Measurements from ENCODE around the gene CCDC172.

CCDC172 gene, protein sequence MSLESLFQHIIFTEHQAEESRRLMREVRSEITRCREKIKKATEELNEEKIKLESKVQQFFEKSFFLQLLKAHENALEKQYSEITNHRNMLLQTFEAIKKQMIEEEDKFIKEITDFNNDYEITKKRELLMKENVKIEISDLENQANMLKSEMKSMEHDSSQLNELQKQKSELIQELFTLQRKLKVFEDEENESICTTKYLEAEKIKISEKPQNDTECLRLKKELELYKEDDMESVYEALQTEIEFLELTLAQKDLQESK

DNA sequence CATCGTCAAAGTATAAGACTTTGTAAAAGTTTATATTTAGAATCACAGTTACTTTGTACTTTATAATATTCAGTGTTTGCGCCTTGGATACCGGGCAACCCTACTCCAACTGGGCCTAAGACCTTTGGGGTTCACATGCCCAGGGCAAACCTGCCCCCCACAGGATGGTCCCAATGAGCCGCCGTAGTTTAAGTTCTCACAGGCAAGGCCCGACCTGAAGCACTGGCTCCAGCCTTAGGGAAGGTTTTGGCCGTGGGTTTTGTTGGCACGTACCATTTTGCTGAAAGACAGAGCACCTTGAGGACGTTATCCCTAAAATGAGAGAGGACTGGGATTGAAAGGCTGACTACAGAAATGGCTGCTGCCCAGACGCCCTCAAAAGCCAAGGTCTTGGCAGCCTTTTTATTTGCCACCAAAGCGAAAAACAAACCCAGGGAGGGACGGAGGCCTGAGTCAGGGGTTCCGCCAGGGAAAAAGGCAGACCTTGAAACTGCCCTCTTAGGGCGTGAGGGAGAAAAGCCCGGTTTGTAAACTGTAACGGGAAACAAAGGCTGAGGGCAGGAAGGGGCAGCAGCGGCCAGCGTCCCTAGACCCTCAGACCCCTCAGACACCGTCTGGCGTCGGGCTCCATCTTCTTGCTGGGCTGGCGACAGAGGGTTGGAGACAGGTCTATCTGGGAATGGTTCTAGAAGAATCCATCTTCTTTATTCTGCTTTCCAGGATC is at the start of gene CCDC172:
Gene CCDC172, plus strand, starts transcription at position 222 of the 724 bp plus-strand sequence. CDS start 564 bp downstream, outside the sequence.
- no peak for DNase-seq (ENCODE audit: low spot score)

DNA sequence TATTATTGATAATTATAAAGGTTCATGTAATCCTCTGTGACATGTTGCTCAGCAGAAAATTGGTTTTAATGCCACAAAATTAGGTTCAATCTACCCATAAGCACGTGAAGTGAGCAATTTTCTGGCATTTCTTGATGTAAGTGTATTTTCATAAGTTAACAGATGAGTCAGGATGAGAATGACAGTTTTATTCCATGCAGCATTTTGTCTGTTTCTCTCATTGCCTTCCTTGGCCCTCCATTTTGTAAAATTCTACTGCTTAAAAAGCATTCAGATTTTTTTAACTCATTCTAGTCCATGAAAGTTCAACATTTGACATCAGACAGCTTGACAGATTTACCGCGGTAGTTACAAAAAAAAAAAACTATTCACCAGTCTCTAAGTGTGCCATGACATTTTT is 47.3 kb upstream of the CCDC172 start:
- no peak for DNase-seq (ENCODE audit: low spot score)

DNA sequence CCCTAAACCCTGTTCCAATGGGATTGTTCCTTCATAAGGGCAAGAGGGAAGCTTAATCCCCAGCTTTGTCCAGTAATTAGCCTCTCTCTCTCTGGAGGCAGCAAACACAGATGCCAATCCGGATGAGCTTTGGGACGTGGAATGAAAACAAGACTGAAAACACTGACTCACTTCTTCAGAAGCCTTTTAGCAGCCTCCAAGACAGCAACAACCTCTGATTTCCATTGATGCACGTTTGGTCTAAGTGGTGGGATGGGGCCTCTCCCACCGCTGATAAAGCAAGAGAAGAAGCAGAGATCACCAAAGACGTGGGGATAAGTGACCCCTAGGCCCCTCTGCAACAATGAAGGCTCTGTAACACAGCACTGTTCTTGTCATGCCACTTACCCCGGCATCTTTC is 45.4 kb upstream of the CCDC172 start:
- no peak for DNase-seq (ENCODE audit: low spot score)

DNA sequence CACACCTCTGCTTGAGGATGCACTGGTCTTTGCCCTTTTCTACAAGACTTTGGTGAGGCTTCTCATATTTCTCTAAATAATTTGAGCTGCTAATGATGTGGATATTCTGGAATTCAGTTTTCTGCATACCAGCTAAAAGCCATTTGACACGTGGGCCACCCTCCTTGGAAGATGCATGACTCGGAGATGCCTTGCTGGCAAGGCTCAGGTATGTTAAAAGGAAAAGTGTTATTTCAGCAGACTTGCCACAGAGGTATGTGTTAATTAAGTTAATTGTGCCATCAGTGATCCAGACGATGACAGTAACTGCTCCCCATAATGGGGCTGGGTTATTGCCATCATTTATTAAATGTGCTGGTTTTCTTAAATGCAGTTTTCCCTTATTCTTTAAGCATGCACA is 42.5 kb upstream of the CCDC172 start:
- DNase-seq (ENCODE audit: low spot score) = no peak

DNA sequence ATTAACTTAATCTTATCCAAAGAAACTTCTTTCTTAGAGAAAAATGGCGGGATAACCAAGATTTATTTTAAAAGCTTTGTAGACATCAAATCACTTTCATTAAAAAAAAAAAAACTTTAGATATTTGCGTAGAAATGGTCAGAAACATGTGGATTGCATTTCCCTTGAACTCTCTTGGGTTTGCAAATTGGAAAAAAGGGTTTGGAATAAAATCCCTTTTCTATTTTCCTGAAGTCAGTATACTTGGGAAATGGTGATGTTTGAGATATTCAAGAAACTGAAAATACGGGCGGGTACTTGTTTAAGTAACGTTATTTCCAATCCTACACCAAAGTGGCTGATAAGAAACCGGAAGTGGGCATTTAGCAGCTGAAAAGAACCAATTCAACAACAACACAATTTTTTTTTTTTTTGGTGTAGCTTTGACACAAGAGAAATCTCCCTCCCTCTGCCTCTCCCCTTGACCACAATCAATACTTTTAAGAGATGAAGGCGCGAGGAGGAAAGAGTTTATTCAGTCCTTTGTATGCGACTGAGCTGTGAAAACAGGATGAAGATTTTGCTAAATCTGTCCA is 37.5 kb upstream of the CCDC172 start:
- DNase-seq (ENCODE audit: low spot score) = no peak

DNA sequence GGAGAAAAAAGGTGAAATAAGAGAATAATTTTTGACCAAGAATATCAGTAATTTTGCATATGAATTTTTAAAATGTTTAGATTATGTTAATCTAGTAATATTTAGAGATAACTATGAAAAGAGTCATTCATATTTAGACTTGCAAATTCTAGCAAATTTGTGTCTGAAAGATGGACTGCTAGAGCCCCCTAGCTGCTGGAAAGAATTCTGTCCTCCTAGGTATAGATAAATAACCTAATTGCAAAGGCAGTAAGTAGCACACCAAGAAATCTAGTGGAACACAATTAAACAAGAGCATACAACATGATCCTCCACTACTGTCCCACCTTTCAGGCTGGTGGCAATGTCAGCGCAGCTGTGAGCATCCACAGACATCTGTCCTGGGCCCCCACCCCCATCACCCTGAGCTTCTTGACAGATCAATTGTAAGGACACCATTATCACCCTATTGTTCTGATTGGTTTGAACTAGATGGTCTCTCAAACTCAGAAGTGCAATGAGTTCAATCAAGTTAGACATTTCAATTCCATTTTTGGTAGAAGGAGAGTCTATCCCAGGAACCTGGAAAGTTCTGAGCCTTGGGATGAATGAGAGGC is 36.2 kb upstream of the CCDC172 start:
- DNase-seq (ENCODE audit: low spot score) = peak; percentile 62

DNA sequence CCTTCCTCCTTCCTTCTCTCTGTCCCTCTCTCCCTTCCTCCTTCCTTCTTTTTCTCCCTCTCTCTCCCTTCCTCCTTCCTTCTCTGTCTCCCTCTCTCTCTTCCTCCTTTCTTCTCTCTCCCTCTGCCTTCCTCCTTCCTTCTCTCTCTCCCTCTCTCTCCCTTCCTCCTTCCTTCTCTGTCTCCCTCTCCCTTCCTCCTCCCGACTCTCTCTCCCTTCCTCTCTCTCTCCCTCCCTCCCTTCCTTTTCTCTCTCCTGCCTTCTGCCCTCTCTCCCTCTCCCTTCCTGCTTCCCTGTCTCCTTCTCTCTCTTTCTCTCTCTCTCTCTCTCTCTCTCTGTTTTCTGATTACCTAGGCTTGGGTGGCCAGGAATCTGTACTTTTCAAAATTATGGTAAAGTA is 34.6 kb upstream of the CCDC172 start:
- no peak for DNase-seq (ENCODE audit: low spot score)

DNA sequence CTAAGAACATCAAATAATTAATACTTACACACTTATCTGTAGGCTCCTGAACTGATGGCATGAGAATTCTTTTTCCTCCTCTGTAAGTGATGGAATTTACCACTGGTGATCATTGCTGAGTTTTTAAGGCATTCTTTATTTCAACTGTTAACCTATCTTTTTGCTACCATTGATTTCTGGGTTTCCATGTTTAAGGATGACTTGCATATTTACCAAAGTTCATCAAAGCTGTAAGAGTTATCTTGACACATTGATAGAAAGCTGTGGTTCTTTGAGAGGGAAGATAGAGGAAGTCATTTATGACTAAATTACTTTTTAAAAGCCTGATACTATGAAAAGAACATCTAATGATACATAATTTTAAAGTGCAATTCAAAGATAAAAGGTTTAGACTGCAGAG is 31.8 kb upstream of the CCDC172 start:
- no peak for DNase-seq (ENCODE audit: low spot score)

DNA sequence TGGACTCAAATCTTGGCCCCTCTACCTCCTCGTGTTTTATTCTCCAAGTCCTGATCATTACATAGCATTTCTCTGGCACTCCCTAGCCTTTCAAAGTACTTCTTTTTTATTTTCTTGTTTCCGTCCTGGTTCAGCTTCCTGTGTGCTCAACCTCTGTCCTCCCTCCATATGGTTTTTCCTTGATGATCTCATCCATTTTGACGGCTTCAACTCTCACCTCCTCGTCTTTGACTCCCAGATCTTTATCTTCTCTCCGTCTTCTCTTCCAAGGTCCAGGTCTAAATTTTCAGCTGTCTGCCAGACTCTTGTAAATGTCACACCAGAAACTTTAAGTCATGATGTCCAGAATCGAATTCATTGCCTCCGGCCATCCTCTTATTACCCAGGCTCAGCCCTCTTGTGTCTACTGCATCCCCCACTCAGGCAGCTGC is 27.9 kb upstream of the CCDC172 start:
- DNase-seq (ENCODE audit: low spot score) = no peak

DNA sequence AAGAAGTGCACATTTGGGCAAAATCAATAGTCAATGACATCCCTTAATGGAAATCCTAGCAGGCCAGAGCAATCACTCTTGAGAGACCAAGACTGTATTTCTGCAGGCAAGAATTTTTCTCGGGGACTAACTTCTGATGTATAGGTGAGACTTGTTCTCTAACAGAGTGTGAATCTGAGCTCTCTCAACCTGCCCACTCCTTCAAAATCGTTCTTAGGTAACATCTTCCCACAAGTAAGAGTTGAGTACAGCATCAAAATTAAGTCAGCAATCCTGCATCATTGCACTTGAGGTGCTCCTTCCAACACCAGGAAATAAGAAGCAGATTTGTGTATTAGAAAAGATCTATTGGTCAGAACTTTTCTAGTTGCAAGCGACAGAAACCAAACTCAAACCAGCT is 25.7 kb upstream of the CCDC172 start:
- DNase-seq (ENCODE audit: low spot score) = no peak

DNA sequence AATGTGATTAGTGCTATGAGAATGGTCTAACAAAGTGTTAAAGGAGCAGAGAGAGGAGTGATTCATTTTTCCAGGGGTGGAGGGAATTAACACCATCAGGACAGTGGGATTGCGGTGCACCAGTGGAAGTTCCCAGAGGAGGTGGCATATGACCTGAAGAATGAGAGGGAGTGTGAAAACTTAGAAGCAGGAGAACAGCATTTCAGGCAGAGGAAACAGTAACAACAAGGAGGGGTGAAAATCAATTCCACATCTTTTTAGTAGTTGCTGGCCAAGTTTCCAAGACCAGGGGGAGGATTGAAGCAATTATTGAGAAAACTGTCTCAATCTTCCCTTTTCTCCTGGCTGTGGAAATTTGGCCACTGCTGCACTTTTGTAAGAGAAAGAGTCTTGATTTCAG is 23.7 kb upstream of the CCDC172 start:
- no peak for DNase-seq (ENCODE audit: low spot score)

DNA sequence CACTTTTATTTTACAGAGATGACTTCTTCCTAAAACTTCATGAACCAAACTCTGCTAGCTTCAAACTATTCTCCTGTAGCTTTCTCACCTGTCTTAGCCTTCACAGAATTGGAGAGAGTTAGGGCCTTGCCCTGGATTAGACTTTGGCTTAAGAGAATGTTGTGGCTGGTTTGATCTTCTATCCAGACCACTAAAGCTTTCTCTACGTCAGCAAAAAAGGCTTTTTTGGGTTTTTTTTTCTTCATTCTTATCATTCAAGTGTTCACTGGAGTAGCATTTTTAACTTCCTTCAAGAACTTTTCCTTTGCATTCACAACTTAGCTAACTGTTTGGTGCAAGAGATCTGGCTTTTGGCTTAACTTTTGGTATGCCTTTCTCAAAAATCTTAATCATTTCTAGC is 19.3 kb upstream of the CCDC172 start:
- no peak for DNase-seq (ENCODE audit: low spot score)

DNA sequence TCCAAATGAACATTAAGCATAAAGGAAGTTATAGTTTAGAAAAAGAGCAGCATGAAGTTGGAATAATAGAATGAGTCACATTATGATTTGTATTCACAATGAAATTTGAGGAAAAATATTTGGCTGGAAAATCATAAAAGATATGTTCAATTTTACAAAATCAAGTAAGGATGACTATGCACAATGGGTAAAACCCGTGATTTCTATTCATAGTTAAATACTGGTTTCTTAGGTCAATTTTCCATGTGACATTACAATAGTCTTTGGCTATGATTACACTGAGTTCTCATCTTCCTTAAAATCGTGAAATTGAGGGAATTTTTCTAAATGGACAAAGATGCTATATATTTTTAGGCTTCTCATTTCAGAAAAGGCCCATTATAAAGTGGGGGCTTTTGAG is 17.4 kb upstream of the CCDC172 start:
- DNase-seq (ENCODE audit: low spot score) = no peak

DNA sequence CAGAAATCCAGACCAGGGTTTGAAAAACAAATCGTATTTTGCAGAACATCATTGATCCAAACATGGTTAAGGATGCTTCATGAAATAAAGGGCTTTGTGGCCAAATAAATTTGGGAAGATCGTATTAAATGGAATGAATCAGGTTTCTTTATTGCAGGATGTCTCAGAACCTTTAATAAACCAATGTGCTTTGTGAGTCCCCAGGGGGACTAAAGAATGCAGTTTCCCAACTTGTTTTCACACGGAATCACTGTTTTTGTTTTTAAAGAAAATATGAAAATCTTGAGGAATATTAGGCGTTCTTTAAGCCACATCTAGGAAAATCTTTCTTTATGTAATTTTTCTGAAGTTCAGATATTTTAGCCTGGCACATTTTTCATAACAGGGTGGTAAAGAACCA is 16.8 kb upstream of the CCDC172 start:
- no peak for DNase-seq (ENCODE audit: low spot score)

DNA sequence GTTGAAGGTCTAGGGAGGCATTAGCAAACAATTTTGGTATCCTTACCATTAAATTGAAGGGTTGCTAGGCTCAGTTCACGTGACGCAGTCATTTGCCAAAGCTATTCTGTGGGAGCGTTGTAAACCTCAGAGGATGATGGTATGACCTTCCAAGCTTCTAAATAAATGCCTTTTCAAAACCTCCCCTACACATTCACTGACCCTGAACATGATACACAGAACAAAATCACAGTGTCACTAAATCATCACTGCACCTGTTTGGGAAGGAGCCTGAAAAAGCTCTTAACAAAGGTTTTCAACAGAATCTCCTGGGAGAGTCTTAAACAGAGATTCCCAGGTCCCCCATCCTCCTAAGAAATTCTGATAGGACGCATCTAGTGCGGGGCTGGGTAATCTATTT is 13.2 kb upstream of the CCDC172 start:
- DNase-seq (ENCODE audit: low spot score) = no peak

DNA sequence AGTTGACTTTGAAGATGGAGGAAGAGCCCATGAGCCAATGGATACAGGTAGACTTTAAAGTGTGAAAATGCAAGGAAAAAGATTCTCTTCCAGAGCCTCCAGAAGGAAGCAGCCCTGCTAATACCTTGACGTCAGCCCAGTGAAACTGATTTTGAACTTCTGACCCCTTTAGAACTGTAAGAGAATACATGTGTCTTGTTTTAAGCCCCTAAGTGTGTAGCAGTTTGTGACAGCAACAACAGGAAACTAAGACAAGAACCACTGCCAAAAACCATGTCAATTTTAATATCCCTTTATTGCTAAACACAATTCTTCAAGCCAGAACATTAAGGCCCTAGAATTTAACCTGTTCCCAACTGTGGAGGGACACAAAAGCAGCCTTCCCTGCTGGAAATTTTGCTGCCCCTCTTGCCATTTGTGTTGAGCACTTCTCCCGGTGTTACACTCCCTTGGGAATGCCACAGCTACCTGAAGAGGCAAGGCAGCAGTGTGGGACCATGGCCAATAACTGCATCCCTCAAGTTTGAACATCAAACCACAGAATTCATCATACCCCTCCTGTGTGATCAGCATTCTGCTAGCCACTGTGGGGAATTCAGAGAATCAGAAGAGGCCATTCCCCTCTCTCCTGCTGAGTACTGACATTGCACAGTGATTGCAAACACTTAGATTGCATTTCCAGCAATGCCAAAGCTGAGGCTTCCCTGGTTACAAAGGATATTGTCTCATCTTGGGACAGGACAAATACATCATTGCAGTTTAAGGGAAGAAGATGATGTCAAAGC is 12.3 kb upstream of the CCDC172 start:
- no peak for DNase-seq (ENCODE audit: low spot score)

DNA sequence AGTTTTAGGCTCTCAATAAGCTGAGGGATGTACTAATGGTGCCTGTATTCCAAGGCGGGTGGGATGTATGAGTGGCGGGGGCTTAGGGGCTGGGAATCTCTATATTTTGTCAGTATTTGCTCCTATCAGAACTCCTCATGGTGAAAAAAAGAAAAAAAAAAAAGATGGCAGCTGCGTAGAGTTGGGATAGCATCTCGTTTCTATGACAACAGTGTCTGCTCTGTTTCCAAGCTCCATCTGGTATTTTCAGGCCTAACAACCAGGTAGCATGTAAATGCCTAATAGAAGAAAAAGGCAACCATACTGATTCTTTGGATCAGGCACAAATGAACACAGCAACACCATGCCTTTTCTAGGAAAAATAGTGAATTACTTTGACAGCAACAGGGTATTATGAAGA is 11.7 kb upstream of the CCDC172 start:
- DNase-seq (ENCODE audit: low spot score) = no peak

DNA sequence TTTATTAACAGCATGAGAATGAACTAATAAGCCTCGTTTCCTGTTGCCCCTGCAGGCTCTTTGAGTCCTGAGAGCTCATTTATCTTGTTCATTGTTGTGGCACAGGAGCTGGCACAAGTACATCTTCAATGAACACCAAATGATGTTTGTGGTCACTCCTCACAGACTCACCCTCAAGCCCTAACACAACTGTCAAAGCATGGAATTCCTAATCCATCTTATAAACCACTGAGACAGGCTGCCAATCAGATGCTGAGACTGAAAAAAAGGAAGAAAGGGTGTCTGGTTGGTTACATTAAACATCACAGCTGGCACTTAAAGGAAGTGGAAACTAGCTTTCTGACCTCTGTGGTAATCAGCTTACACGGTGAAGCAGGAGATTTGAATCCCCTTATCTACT is 7.7 kb upstream of the CCDC172 start:
- DNase-seq (ENCODE audit: low spot score) = no peak

DNA sequence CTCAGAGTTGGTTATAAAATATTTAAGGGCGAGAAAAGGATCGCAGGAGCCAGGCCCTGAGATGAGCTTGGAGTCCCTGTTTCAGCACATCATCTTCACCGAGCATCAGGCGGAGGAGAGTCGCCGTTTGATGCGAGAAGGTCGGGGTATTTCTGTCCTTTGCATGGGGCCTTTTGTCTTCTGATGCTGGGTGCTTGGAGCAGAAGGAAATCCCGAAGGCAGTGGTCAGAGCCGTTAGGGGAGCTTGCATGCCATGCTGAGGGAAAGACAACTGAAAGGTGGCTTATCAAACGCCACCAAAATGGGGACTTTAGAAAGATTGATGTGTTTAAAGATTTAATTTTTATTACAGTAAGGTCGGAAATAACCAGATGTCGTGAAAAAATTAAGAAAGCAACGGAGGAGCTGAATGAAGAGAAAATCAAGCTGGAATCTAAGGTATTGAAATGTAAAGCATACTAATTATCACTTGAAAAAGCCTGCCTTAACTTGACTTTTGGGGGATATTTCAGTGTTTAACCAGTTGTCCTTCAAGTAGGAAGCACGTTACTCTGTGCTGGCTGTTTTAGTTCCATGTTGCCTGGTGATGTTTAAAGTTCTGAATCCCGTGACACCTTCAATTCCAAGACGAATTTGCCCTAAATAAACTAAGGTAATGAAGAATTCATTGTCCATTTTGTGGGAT is 845 bp downstream of the CCDC172 start:
- DNase-seq (ENCODE audit: low spot score) = no peak

DNA sequence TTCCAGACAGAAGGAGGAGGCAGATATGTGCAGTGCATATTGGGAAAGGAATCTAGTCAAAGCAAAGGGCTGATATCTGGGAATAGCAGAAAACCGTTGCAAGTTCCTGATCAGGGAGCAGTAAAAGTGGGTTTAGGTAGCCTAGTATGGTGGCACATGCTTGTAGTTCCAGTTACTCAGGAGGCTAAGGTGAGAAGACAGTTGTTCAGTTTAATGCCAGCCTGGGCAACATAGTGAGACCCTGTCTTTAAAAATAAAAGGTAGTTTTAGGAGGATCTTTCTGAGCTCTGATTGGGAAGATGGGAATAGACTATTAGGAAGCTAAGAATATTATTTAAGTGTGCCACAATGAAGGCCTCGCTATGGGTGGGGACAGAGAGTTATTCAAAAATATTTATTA is 1.7 kb downstream of the CCDC172 start:
- no peak for DNase-seq (ENCODE audit: low spot score)

DNA sequence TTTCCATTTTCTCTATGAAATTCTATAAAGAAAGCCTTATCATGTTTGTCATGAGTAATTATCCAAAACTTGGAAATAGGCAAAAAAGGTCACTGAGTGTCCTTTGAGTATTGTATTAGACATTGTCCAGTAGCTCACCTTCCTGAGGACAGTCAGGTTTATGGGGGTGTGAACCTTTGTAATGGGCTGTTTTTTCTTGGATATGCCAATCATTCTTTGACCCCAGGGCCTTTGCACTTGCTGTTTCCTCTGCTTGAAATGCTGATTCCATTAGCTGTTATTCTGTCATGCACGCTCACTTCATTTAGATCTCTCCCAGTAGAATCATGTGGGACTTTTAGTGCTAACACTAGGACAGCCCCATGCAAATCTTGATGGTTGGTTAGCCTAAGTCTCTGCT is 4.9 kb downstream of the CCDC172 start:
- no peak for DNase-seq (ENCODE audit: low spot score)

DNA sequence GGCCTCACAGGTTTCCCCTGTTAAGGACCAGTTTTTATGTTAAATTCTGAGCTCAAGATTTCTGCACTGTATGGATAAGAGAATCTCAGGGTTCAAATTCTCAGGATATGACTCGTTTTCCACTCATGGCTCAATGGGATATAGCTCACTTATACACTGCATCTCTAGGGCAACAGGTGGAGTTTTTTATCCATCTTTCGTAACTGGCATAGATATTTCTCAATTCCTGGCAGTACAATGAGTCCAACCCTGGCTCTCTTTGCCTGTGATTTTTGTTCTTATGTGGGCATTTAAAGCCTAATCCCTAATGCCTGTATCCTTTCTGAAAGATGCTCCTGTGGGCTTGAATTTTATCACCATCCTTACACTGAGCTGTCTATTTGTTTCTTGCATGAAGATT is 7.6 kb downstream of the CCDC172 start:
- DNase-seq (ENCODE audit: low spot score) = no peak
